ENCODE results near the gene GLRX. TPM values are rescaled to one million over a fixed set of nuclear protein-coding genes. Genes with fewer than 3 reads are reported as not detected.

GLRX gene
- total RNA-seq, 4 donors from 2014 or later = 14.1 to 56.0 (median 34.0) TPM

DNA sequence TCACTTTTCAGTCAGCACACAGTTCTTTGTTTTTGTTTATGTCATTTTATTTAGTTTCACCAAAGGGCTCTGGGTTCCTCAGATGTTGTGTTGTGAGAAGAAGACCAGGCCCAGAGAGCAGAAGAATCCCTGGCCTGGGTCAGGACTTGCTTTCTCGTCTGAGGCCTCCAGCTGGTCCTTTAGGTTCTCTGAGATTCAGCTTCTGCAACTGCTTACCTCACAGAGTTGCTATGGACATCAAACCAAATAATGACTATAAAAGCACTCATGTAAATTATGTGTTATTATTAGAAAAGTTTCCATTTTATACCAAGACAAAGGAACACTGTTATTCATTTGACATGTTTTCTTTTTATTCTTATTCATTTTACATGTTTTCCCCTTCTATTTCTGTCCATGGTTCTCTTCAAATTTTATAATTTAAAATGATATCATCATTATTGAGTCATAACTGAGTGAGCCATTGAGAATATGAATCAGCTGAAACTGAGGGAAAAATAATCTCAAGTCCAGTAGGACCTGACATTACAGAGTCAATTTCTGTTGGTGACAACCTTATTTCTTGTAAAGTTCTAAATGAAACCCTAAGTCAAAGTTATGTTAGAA, 44.0 kb upstream of the GLRX start:
- intact Hi-C loops (cut with DNase I) = no loop called here
- Histone ChIP-seq H3K36me3 (no peaks in the 10 kb centered on the region), H3K4me3 (no peak overlapping the region), H3K4me1 (peaks cover 16 to 34% (median 24%) of the 10 kb centered on the region in 4 donors), H3K9me3 (no peaks in the 10 kb centered on the region), H3K27ac (replicated peaks in 1 of 4) (no peak overlapping the region), H3K27me3 (no peaks in the 10 kb centered on the region)
- DNase-seq (ENCODE audit: extremely low spot score) = no peak
- TF ChIP-seq EP300 (IDR thresholded peaks at IDR 0.05) (no peak), POLR2AphosphoS5 (IDR thresholded peaks at IDR 0.05) (no peak), POLR2A (IDR thresholded peaks at IDR 0.05; ENCODE audit: low read depth) (no peak)
- TF ChIP-seq, protein P1, sequence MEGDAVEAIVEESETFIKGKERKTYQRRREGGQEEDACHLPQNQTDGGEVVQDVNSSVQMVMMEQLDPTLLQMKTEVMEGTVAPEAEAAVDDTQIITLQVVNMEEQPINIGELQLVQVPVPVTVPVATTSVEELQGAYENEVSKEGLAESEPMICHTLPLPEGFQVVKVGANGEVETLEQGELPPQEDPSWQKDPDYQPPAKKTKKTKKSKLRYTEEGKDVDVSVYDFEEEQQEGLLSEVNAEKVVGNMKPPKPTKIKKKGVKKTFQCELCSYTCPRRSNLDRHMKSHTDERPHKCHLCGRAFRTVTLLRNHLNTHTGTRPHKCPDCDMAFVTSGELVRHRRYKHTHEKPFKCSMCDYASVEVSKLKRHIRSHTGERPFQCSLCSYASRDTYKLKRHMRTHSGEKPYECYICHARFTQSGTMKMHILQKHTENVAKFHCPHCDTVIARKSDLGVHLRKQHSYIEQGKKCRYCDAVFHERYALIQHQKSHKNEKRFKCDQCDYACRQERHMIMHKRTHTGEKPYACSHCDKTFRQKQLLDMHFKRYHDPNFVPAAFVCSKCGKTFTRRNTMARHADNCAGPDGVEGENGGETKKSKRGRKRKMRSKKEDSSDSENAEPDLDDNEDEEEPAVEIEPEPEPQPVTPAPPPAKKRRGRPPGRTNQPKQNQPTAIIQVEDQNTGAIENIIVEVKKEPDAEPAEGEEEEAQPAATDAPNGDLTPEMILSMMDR (IDR thresholded peaks at IDR 0.05) = no peak
- WGBS = 43% methylated on average over 1 of the region's 1 CpG

DNA sequence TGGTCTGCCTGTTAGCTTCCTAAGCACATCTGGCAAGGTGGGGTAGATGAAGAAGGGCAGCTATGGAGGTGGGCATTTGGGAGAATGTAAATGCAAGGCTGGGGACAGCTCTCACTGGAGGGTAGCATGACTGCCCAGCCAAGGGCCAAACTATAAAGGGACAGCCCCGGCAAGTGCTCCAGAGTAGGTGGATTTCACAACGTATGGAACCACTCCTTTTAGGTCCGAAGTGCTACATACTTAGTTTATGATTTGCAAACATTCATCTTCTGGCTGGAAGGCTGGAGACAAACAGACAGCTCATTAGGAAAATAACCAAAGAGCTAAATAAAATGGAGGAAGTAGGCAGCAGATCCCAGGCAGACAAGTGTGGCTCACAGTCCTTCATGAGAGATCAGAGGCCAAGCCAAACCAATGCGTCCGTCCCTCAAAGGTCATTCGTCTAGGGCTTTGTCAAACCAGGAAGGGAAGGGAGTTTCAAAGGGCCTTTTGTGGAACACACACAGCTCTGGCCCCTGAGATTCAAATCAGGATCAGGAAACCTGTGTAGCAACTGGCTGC, 42.5 kb upstream of the GLRX start:
- Histone ChIP-seq H3K27me3 (no peaks in the 10 kb centered on the region), H3K4me3 (no peak overlapping the region), H3K27ac (replicated peaks in 1 of 4) (no peak overlapping the region), H3K9me3 (no peaks in the 10 kb centered on the region), H3K36me3 (no peaks in the 10 kb centered on the region), H3K4me1 (peaks cover 11 to 42% (median 25%) of the 10 kb centered on the region in 4 donors)
- intact Hi-C loops (cut with DNase I) = no loop called here
- WGBS = 86% methylated on average over 6 of the region's 6 CpGs
- no peak for DNase-seq (ENCODE audit: extremely low spot score)
- TF ChIP-seq EP300 (IDR thresholded peaks at IDR 0.05) (no peak), POLR2AphosphoS5 (IDR thresholded peaks at IDR 0.05) (no peak), POLR2A (IDR thresholded peaks at IDR 0.05; ENCODE audit: low read depth) (no peak)
- TF ChIP-seq, protein P1 (IDR thresholded peaks at IDR 0.05) = no peak

DNA sequence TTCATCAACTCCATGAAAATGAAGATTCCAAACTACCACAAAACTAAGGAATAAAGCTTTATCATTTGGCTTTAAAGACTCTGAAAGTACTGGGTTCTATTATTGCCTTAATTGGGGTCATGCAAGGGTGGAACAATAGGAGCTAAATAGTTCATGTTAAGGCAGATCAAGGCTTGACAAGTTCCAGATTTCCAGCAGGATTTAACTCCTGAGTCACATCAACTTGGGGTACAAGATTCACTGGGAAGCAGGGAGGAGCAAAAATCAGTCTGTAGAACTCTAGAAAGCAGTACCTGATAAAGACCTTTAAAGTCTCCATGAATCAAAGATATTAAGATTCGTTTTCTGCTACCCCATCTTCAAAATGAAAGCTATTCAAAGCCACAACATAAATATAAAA, 41.9 kb upstream of the GLRX start:
- intact Hi-C loops (cut with DNase I) = no loop called here
- no peak overlapping the region for H3K4me3 ChIP-seq
- TF ChIP-seq EP300 (IDR thresholded peaks at IDR 0.05) = no peak
- TF ChIP-seq, protein P1 (IDR thresholded peaks at IDR 0.05) = no peak
- no peak for TF ChIP-seq POLR2AphosphoS5 (IDR thresholded peaks at IDR 0.05)
- no peak for TF ChIP-seq POLR2A (IDR thresholded peaks at IDR 0.05; ENCODE audit: low read depth)
- WGBS = 84% methylated on average over 1 of the region's 1 CpG
- peaks cover 17 to 42% (median 29%) of the 10 kb centered on the region in 4 donors for H3K4me1 ChIP-seq
- DNase-seq (ENCODE audit: extremely low spot score) = no peak
- H3K36me3 ChIP-seq = no peaks in the 10 kb centered on the region
- no peaks in the 10 kb centered on the region for H3K9me3 ChIP-seq
- no peaks in the 10 kb centered on the region for H3K27me3 ChIP-seq
- H3K27ac ChIP-seq (replicated peaks in 1 of 4) = no peak overlapping the region

DNA sequence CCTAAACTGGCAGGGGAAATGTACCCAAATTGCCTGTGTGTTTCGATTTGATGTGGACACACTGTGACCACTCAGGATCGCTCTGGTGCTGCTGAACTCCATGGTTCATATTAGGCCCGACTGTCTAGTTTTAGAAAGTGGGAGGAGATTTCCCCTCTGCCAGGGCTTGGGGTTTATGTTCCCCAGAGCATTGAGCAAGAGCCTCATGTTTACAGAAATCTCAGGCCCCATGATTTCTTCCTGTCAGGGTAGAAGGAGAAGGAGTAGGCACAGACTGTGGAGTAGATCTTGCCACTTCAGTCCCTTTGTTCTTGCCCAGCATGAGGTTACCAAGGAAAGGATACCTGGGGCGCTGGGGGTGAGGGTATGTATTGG, 40.8 kb upstream of the GLRX start:
- Histone ChIP-seq H3K4me3 (no peak overlapping the region), H3K9me3 (no peaks in the 10 kb centered on the region), H3K4me1 (peaks cover 27 to 52% (median 40%) of the 10 kb centered on the region in 4 donors), H3K27ac (replicated peaks in 1 of 4) (peak overlapping the region in 3 of 4 donors; percentile 30 to 61 (median 30)), H3K36me3 (no peaks in the 10 kb centered on the region), H3K27me3 (no peaks in the 10 kb centered on the region)
- DNase-seq (ENCODE audit: extremely low spot score) = no peak
- WGBS = 84% methylated on average over 4 of the region's 4 CpGs
- intact Hi-C loops (cut with DNase I) = no loop called here
- TF ChIP-seq, protein P1 (IDR thresholded peaks at IDR 0.05) = no peak
- TF ChIP-seq POLR2AphosphoS5 (IDR thresholded peaks at IDR 0.05) (peak; percentile 49 to 54), POLR2A (IDR thresholded peaks at IDR 0.05; ENCODE audit: low read depth) (peak; percentile 38)

Measured in esophagus muscularis mucosa (tissue), 4 donors.